KMS-11 (cell line): ENCODE results near the gene HABP4.
A peak's percentile ranks its signal among the peaks of the same experiment; 100 is the strongest.

Experiments
- H2AFZ ChIP-seq: fragments of 200-600 bp; sonication (generic); 2 replicates; pipeline ENCODE4 v1.6.1; 2016; ENCODE audit warnings: antibody characterized with exemption, mixed run types, low read depth
- H3K27ac ChIP-seq: fragments of 200-600 bp; sonication (generic); 2 replicates; pipeline ENCODE4 v1.6.1; 2016; ENCODE audit warnings: mild to moderate bottlenecking, mixed run types
- H3K27me3 ChIP-seq: fragments of 200-600 bp; sonication (generic); 2 replicates; pipeline ENCODE4 v1.6.1; 2017; ENCODE audit warnings: mild to moderate bottlenecking, low read depth, mixed run types, moderate library complexity; ENCODE audit not compliant: insufficient read depth
- H3K36me3 ChIP-seq: fragments of 200-600 bp; sonication (generic); 2 replicates; pipeline ENCODE4 v1.6.1; 2017; ENCODE audit warnings: mild to moderate bottlenecking, mixed run types; ENCODE audit not compliant: insufficient read depth
- H3K4me1 ChIP-seq: fragments of 200-600 bp; sonication (generic); 2 replicates; pipeline ENCODE4 v1.6.1; 2016; ENCODE audit warnings: mild to moderate bottlenecking, low read depth, mixed run types; ENCODE audit not compliant: poor library complexity, severe bottlenecking
- H3K4me2 ChIP-seq: fragments of 200-600 bp; sonication (generic); 2 replicates; pipeline ENCODE4 v1.7.0; 2016; ENCODE audit warnings: mild to moderate bottlenecking, mixed run types
- H3K4me3 ChIP-seq: fragments of 200-600 bp; sonication (generic); IDR thresholded peaks from 2 replicates; pipeline ENCODE4 v1.6.1; 2017; ENCODE audit warnings: low read depth, low read length, mixed read lengths; ENCODE audit not compliant: insufficient read depth
- H3K79me2 ChIP-seq: fragments of 200-600 bp; sonication (generic); 2 replicates; pipeline ENCODE4 v1.6.1; 2016; ENCODE audit warnings: low read depth, mixed run types; ENCODE audit not compliant: insufficient read depth
- H3K9ac ChIP-seq: fragments of 200-600 bp; sonication (generic); 2 replicates; pipeline ENCODE4 v1.6.1; 2016; ENCODE audit warnings: mild to moderate bottlenecking, mixed run types
- H4K20me1 ChIP-seq: fragments of 200-600 bp; sonication (generic); 2 replicates; pipeline ENCODE4 v1.6.1; 2016; ENCODE audit warnings: mild to moderate bottlenecking, mixed run types; ENCODE audit not compliant: insufficient read depth
- CTCF ChIP-seq: fragments of 200-600 bp; sonication (generic); conservative IDR thresholded peaks from 2 replicates; pipeline ENCODE4 v1.6.1; 2017; ENCODE audit warnings: low read depth, mild to moderate bottlenecking, antibody characterized with exemption, low read length, moderate library complexity, mixed read lengths

Gene HABP4

GRCh38 chr9:96447406-96447805, 2.6 kb upstream of the HABP4 start:
- Histone ChIP-seq H3K36me3 (no peaks in the 10 kb centered on the region), H3K4me2 (no peak overlapping the region), H3K79me2 (no peaks in the 10 kb centered on the region), H3K4me1 (peaks cover 8% of the 10 kb centered on the region), H4K20me1 (no peaks in the 10 kb centered on the region), H3K4me3 (no peak overlapping the region), H3K27ac (no peak overlapping the region), H3K9ac (no peak overlapping the region), H3K27me3 (no peaks in the 10 kb centered on the region), H2AFZ (no peak overlapping the region)
- TF ChIP-seq CTCF, result no peak

- no peak overlapping the region for H3K27ac ChIP-seq
- no peak overlapping the region for H3K9ac ChIP-seq
- no peaks in the 10 kb centered on the region for H3K27me3 ChIP-seq
- no peak overlapping the region for H3K4me2 ChIP-seq
- no peaks in the 10 kb centered on the region for H4K20me1 ChIP-seq
- TF ChIP-seq CTCF, result no peak
- no peak overlapping the region for H2AFZ ChIP-seq
- H3K4me3 ChIP-seq, result no peak overlapping the region
- peaks cover 13% of the 10 kb centered on the region for H3K4me1 ChIP-seq
- no peaks in the 10 kb centered on the region for H3K79me2 ChIP-seq
- no peaks in the 10 kb centered on the region for H3K36me3 ChIP-seq
Observed at GRCh38 chr9:96448546-96449170, 1.3 kb upstream of the HABP4 start.

GRCh38 chr9:96449523-96449844, 485 bp upstream of the HABP4 start:
- H2AFZ ChIP-seq, result peak overlapping the region; percentile 84
- H4K20me1 ChIP-seq, result no peaks in the 10 kb centered on the region
- peaks cover 16% of the 10 kb centered on the region for H3K4me1 ChIP-seq
- no peak overlapping the region for H3K4me3 ChIP-seq
- H3K27ac ChIP-seq, result no peak overlapping the region
- H3K79me2 ChIP-seq, result no peaks in the 10 kb centered on the region
- TF ChIP-seq CTCF, result no peak
- H3K27me3 ChIP-seq, result no peaks in the 10 kb centered on the region
- peak overlapping the region; percentile 88 for H3K4me2 ChIP-seq
- H3K9ac ChIP-seq, result no peak overlapping the region
- no peaks in the 10 kb centered on the region for H3K36me3 ChIP-seq

GRCh38 chr9:96450613-96451528, 902 bp downstream of the HABP4 start:
- Histone ChIP-seq H3K4me2 (peak overlapping the region; percentile 63), H4K20me1 (no peaks in the 10 kb centered on the region), H3K79me2 (no peaks in the 10 kb centered on the region), H2AFZ (peak overlapping the region; percentile 73), H3K4me3 (no peak overlapping the region), H3K4me1 (peaks cover 16% of the 10 kb centered on the region), H3K27me3 (no peaks in the 10 kb centered on the region), H3K36me3 (no peaks in the 10 kb centered on the region), H3K9ac (peak overlapping the region; percentile 11; the same call in 1 of the 2 replicates), H3K27ac (no peak overlapping the region)
- no peak for TF ChIP-seq CTCF
